GM18502 (cell line): ENCODE data around the gene UAP1L1.
A peak's percentile ranks its signal among the peaks of the same experiment; 100 is the strongest.

Experiments
- ATAC-seq: cut with Tn5 transposase; IDR thresholded peaks from one replicate; pipeline ENCODE4 v1.9.1; 2021; ENCODE audit warnings: mild to moderate bottlenecking; ENCODE audit not compliant: unreplicated experiment, poor library complexity

Gene UAP1L1

DNA sequence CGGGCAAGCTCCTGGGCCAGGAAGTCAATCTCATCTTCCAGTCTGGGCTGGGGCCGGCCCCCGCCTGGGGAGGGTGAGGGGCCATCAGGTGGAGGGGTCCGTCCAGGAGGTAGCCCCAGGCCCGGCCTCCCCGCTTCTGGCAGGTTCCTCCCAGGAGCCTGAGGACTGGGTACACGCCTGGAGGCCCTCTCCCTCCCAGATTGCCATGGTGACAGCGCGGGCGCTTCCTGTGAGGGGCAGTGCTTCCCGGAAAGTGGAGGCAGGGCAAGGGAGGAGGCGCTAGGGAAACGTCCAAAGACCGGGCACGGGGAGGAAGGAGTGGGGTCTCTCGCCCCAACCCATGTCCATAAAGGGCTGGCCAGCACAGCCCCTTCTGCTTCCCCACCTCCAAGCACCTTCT lies 36.2 kb upstream of the UAP1L1 start:
- no peak for ATAC-seq

DNA sequence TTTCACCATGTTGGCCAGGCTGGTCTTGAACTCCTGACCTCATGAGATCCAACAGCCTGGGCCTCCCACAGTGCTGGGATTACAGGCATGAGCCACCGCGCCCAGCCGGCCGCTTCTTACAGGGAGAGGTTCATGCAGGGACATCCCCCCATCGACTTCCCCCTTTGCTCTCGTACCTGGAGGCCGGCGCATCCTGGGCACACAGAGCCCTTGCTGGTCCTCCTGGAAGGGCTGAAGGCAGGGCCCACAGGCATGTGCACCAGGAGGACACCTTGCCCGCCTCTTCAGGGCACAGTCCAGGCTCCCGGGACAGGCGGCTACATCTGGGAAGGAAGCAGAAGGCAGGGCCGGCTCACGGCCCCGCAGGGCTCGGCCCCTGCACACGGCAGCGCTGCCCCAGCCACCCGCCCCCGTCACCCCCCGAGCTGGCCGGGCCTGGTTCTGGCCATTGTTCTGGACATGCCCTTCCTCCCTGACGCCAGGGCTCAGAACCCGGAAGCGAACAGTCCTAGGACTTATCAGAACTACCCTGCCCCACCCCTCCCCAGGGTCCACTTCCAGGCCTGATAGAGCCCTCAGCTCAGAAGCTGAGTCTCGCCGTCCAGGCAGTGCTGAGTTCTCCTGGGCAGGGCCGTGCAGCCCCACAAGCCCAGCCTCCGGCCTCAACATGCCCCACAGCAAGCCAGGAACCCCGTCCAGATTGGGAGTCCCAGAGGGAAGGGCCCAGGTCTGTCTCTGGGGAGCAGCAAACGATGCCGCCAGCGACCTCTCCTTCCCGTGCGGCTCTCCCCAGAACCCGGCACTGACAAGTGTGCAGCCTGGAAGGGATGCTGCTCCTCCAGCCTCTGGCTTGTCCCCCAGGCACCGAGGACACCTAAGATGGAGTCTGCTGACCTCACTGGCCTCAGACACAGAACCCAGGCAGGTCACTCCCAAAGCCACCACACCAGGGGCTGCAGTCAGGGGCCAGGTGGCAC lies 34.3 kb upstream of the UAP1L1 start:
- ATAC-seq = no peak

DNA sequence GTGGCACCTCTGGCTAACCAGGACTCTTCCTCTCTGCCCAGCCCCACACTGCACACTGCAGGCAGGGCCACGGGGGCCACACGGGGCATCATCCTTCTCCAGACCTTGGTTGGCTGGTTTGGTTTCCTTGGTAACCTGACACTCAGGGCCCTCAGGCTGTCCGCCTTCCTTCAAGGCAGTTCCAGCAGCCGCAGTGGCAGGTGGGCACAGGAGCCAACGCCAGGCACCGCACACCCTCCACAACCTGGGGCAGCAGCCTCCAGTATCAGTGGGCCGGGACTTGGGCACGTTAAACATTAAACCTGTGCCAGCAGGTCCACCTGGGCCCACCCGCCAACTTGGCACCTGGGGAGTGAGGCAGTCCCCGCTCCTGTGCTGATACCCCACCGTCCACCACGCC lies 33.3 kb upstream of the UAP1L1 start:
- ATAC-seq = no peak

DNA sequence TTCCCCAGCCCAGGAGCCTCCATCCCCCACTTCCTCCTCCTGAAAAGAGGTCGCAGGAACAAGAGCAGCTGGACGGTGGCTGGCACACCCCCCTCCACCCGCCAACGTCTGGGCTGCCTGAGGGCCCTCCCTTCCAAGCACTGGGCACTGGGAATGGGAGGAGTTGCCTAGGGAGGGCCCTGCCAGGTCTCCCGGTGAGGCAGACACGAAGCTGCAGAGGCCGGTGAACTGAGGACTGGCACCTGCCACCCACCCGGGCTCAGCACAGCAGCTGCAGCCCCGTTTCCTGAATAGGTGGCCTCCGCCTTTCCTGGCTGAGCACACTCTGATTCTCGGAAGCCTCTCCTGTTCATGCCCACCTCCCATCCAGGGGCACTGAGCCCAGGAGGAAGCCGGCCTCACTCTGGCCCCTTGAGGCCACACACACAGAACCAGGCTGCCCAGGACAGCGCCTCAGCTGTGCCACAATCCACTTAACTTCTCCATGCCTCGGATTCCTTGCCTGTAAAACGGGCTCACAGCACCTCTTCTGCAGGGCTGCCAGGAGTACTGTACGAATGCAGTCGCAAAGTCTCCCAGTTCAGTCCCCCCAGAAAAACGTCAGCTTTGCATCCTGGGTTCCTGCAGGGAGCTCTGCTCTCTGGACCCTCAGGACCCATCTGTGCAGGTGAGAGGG lies 32.7 kb upstream of the UAP1L1 start:
- no peak for ATAC-seq

DNA sequence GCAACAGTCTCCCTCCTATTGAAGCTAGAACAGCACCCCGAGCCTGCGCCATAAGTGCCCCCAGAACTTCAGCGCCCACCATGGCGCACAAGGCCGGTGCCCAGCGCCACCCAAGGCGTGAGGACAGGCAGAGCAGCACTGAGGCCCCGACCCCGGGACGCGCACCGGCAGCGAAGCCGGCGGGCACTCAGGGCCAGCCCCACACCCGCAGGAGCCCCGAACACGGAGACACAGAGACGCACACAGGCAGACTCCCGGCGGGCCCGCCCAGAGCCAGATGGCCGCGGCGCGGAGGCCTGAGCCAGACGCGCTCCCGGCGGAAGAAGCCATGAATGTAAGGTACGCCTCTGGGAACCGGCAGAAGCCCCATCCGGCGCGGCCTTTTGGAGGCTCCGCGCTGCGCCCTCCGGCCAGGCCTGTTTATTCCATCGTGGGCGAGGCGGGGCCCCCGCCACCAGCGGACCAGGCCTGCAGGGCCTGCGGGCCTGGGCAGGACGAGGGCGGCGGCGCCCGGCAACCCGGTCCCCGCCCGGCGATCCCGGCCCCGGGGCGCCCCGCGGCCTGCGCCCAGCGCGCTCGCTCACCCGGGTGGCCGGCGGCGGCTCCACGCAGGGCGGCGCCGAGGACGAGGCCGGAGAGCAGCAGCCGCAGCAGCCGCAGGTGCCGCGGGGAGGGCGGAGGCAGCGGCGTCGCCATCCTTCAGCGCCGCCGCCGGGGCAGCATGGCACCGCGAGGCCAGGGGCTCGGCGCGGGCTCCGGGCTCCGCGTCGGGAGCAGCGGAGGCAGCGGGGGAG lies 31.8 kb upstream of the UAP1L1 start:
- ATAC-seq = no peak

DNA sequence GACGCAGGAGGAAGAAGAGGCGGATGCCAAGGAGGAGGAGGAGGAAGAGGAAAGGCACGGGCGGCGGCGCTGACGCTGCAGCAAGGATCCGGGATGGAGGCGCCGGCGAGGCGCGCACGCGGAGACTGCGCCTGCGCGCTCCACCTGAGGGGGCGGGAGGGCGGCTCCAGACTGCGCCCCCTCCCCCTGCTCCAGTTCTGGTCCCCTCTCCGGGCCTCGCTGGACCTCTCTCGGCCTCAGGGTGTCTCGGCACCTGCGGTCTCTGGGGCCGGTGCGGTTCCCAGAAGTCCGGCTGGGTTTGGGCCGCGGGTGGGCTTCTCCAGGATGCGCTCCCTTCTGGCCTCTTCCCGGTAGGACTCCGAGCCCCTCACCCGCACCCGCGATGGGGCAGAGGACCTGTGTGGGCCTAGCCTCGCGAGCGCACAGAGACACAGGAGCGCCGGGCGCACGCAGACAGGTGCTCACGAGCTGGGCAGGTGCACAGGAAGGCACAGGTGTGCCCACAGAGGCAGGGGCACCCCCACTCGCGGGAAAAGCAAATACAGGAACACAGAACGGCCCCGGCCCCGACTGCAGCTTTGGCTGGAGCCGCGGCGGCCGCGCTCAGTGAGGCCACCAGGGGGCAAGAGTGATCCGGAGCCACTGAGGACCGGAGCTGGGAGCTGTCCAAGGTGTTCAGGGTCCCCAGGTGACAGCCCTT lies 31.1 kb upstream of the UAP1L1 start, which contains the start of gene NPDC1:
NPDC1 (minus strand) TSS at position 90 of the 700 bp plus-strand sequence. CDS start 188 bp downstream, outside the sequence.
- peak; percentile 50 for ATAC-seq

DNA sequence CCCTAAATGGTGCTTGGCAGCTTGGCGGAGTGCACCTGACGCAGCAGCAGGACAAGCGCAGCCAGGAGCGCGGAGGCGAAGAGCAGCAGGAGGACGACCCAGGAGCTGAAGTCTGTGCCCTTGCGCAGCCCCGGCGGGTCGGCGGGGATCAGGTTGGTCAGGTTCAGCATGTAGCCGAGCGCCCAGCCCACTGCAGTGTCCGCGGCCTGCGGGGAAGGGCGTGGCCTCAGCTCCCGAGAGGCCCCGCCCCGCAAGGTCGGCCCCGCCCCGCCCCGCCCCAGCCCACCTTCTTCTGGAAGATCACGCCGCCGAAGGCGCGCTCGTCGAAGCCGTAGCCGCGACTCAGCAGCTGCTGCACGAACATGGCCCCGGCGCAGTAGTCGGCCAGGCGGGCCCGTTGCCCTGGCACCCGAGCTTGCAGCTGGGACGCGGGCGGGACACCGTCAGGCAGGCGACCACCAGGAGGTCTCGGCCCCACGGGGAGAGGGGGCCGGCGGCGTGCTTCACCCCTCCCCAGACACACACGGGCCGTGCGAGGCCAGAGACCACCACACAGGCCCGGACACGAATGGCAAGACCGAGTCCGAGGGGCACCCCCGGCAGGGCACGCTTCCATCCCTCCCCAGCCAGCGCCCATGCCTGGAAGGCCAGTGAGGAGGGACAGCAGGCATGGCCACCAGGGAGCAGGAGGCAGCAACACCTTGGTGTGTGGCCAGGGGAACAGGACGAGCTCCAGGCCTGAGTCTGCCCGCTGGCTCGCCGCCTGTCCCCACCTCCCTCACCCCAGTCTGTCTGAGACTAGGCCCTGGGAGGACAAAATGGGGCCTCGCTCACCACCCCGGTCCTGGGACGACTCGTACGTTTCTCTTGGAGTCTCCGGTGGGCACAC lies 28.4 kb upstream of the UAP1L1 start:
- ATAC-seq = no peak

DNA sequence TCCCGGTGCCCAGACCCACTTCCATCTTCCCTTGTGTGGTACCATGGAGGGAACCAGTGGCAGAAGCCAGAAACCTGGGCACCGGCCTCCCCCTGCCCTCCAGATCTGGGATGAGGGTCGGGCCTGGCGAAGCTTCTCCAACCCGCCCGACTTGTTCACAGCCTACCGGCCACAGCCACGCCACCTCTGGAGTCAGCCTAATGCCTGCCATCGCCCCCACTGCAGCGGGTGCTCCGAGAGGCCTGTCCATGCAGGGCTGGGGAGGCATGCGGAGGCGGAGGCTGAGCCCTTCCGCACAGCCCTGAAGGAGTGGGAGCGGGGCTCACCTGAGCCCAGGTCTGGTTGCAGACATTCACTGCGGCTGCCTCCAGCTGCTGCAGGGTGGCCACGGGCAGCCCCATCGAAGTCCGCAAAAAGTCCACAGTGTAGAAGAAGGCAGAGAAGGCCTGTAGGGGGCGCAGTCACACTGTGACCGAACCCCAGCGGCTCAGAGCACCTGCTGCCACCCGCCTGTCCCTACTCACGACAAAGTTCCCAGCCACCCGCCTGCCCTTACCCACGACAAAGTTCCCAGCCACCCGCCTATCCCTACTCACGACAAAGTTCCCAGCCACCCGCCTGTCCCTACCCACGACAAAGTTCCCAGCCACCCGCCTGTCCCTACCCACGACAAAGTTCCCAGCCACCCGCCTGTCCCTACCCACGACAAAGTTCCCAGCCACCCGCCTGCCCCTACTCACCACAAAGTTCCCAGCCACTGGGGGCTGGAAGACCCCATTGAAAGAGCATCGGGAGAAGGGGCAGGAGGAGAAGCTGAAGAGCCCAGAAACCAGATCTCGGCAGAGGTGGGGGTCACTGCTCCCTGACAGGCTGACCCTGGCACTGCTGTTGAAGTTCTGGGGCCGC lies 27.5 kb upstream of the UAP1L1 start:
- no peak for ATAC-seq

DNA sequence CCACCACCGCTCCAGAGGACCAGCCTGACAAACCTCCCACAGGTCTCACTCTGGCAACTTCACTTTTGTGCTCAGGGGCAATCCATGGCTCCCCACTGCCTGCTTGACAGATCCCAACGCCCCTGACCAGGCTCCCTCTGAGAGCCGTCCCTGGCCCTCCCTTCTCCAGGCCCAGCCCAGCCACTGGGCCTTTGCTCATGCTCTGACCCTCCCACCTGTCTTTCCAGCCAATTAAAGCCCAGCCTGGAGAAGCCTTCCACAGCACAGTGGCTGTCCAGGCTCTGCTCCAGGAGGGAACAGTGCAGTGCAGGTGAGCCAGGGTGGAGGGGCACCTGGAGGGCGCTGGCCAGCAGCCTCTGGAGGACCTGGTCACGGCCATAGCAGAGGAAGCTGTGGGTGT lies 26.7 kb upstream of the UAP1L1 start:
- no peak for ATAC-seq

DNA sequence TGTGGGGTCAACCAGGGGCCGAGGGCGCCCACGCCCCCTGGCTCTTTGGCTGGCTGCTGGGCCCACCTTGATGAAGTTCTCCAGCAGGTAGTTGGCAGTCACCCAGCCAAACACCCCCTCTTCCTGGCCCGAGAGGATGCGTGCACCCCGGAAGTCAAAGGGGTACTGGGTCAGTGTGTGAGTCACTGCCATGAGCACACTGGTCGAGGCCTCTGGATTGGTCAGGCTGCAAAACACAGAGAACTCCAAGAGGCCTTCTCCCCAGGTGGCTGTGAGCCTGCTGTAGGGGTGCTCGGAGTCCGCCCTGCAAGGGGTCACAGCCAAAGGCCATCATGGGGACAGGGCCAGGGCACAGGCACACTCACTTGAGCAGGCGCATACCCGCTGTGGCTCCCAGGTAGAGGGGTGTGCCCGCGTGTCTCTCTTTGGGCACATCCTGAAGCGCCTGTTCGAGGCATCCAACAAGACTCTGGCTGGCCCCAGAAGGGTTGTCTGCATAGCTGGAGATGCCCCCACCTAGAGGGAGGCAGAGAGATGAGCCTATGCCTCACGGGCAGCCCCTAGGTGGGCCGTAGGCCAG lies 26.1 kb upstream of the UAP1L1 start:
- no peak for ATAC-seq

DNA sequence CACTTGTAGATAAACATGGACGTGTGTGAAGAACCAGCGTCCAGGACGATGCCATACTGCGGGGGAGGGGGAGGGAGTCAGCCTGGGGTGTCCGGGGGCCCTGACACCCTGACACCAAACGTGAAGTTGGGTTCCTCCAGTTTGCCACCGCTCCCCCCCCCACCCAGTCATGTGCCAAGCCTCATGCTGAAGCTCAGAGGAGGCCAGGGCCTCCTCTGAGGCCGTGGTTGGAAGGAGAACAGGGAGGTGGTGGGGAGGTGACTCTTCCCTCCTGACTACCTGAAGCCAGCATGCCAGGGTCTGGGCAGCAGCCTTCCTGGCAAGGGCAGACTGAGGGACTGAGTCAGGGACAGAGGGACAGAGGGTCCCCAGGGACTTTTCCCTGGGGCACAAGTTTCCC lies 25.0 kb upstream of the UAP1L1 start:
- no peak for ATAC-seq

DNA sequence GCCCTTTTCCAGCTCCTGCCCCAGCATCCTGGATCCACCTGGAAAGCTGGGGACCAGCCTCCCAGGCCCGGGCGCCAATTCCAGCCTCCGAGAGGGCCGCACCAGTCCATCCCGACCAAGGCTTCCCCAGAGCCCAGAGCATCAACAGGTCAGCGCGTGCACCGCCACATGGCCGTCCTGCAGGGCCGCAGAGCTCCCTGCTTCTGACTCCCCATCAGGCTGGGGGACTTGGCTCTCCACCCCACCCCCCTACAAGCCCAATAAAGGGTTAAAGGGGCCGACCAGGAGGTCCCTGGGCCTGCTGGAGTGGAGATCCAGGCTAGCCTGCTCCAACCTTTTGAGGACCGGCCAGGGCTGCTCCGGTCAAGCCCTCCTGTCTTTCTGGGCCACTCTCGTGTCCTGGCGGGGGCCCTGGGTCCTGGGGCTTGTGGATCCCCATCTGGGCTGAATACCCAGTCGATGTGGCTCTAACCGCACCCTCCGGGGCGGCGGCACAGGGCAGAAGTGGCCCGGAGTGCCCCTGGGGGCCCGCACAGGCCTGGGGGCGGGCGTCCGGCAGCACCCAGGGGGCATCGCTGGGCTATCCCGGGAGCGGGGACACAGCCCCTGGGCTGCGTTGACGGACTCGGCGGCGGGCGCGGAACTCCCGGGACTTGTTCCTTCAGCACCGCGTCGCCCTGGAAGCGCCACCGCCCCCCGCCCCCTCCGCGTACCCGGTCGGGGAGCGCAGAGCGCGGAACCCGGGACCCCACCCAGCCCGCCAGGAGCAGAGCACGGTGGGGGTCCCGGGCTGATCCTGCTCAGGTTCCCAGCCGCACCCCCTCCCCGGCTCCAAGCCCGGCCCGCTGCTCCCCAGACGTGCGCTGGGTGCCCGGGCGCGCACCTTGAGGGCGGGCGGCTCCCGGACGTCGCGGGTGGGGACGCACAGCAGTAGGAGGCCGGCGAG lies 24.0 kb upstream of the UAP1L1 start:
- ATAC-seq = no peak

DNA sequence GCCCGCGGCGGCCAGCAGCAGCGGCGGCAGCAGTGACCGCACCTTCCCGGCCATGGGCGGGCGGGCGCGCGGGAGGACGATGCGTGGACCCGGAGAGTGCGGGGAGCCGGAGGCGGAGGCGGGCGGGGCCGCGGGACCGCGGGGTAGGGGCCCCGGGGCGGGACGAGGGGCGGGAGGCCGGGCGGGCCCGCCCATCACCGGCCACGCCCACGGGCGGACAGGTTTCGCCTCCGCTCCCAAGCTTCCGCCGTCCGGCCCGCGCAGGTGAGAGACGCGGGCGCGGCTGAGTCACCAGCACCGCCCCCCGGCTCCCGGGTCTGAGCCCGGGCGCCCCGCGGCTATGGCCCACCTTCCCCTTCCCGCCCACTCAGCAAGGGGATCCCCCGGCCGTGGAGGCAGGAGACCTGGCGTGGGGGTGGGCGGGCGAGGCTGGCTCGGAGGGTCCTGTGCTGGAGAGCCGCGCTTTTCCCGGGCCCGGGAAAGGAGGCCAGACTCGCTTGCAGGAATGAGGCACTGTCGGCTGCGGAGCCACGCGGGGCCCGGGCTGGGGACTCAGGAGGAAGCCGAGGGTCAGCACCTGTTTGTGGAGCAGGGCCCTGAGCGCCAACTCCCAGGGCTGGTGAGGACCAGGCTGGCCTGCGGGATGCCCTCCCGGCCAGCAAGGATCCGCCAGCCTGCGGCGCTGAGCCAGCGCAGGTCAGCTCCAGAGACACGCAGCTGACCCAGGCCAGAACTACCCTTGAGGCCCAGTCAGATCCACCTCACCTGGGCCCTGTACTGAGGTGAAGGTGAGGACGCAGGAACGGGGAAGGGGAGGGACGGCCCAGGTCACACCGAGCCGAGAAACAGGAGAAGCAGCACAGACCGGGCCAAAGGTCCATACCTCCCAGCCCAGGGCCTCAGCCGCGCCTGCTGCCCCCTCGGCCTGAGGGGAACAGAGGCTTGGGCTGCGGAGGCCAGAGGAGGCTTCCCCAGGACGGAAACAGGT lies 23.1 kb upstream of the UAP1L1 start, which contains the start of gene ENTPD2:
ENTPD2 (minus strand) TSS at position 118 of the 988 bp plus-strand sequence; CDS start at position 54, 64 bp downstream.
- ATAC-seq = no peak

DNA sequence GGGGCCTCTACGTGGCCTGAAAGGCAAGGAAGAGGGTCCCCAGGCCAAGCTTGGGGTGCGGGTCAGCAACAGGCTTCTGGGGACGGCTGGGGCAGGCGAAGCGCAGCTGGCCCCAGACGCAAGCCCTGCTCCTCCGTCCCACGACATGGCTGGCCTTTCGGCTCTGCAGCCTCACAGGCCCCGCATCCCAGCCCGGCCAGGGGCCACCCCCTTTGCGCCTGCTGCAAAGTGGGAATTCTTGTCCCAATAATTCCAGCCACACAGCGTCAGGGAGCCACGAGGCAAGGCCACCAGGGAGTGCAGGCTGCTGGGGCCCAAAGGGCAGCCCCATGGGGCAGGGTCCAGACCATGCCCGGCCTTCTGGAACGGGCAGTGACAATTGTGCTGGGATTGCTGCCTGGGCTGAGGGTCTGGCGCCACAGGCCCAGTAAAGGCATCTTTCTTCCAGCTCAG lies 22.4 kb upstream of the UAP1L1 start:
- ATAC-seq = no peak
